Measurements from ENCODE around the gene ZDHHC7. TPM values are rescaled to one million over a fixed set of nuclear protein-coding genes. Genes with fewer than 3 reads are reported as not detected.

ZDHHC7 gene
- total RNA-seq, 1 donor from 2014 or later = 79.7 TPM

Other genes with a start within 250 kb of the ZDHHC7 start
- gene CRISPLD2, start 191.6 kb downstream of the ZDHHC7 start, total RNA-seq = 61.9 TPM
- gene KIAA0513, start 16.3 kb upstream of the ZDHHC7 start, total RNA-seq = 21.7 TPM
- not detected for gene CIBAR2, start 100.9 kb upstream of the ZDHHC7 start, total RNA-seq

All from upper lobe of right lung (tissue), 1 donor.